ENCODE data around the gene GNLY.

DNA sequence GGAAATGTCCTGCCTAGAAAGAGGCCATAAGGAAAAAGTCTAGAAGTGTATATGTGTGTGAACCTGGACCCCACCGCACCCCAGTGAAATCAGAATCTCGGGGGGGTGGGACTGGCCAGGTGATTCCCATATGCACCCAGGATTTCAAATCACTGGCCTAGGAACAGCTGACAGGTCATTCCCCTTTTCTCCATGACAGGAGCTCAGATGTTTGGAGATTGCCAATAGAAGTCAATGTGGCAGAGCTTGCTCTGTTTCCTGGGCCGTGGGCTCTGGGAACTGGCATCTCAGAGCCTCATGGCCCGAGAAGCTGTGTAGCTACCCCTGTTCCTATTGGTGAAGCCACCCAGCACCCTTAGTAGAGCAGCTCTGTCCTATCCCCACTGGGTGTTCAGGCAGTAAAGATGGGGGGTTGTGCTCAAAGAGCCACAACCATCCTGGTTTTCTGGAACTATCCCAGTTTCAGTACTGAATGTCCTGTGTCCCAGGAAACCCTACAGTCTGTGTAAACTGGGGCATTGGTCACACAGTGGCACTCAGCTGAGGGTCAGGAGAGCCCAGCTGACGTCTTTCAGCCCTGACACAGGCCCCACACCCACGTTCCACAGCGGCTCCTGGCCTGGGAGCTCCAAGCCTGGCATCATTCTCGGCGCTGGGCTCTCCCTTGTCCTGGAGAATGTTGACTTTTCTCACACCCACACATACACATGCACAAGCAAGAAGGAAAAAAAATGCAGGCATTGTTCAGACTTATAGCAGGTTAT, 18.9 kb downstream of the GNLY start:
- TF ChIP-seq POLR2AphosphoS5 (IDR thresholded peaks at IDR 0.05), result peak; percentile 54 to 75 (median 70)
- TF ChIP-seq POLR2A (IDR thresholded peaks at IDR 0.05), result no peak
- TF ChIP-seq, protein P1, sequence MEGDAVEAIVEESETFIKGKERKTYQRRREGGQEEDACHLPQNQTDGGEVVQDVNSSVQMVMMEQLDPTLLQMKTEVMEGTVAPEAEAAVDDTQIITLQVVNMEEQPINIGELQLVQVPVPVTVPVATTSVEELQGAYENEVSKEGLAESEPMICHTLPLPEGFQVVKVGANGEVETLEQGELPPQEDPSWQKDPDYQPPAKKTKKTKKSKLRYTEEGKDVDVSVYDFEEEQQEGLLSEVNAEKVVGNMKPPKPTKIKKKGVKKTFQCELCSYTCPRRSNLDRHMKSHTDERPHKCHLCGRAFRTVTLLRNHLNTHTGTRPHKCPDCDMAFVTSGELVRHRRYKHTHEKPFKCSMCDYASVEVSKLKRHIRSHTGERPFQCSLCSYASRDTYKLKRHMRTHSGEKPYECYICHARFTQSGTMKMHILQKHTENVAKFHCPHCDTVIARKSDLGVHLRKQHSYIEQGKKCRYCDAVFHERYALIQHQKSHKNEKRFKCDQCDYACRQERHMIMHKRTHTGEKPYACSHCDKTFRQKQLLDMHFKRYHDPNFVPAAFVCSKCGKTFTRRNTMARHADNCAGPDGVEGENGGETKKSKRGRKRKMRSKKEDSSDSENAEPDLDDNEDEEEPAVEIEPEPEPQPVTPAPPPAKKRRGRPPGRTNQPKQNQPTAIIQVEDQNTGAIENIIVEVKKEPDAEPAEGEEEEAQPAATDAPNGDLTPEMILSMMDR (IDR thresholded peaks at IDR 0.05 in 8 of 11, conservative IDR thresholded peaks at IDR 0.05 in 3 of 11), result no peak

Data from spleen (tissue), 7 donors.